NT2/D1 (cell line): ENCODE data around the gene TFCP2L1.
"Not testable (repeated sequence)": the region's sequence is repeated elsewhere in the genome, so short reads cannot be mapped to it uniquely, and the experiment has no call there.

ENCODE experiments used
- DNase-seq: peaks from one replicate; pipeline ENCODE4 v3.0.0-alpha.2; 2011; ENCODE audit warnings: low read depth, low spot score
- H3K27me3 ChIP-seq: 2 replicates; pipeline ENCODE4 v1.6.0; 2011; ENCODE audit warnings: mild to moderate bottlenecking; ENCODE audit not compliant: insufficient read length, insufficient read depth
- H3K36me3 ChIP-seq: 2 replicates; pipeline ENCODE4 v1.6.1; 2011; ENCODE audit warnings: mild to moderate bottlenecking, low read length, mixed read lengths; ENCODE audit not compliant: insufficient read depth, insufficient read length
- H3K4me1 ChIP-seq: 2 replicates; pipeline ENCODE4 v1.5.1; 2011; ENCODE audit not compliant: insufficient read depth, insufficient read length
- H3K4me3 ChIP-seq: 2 replicates; pipeline ENCODE4 v1.5.1; 2011; ENCODE audit warnings: low read depth; ENCODE audit not compliant: insufficient read length
- H3K9ac ChIP-seq: 2 replicates; pipeline ENCODE4 v1.6.0; 2011; ENCODE audit warnings: low read depth; ENCODE audit not compliant: insufficient read length
- H3K9me3 ChIP-seq: 2 replicates; pipeline ENCODE4 v1.5.1; 2011; ENCODE audit warnings: mild to moderate bottlenecking, low read length; ENCODE audit not compliant: insufficient read depth
- SUZ12 ChIP-seq: IDR thresholded peaks from 2 replicates; pipeline ENCODE4 v1.6.1; 2011; ENCODE audit not compliant: insufficient read length, insufficient read depth; ENCODE audit errors: extremely low read depth
- YY1 ChIP-seq: IDR thresholded peaks from 2 replicates; pipeline ENCODE4 v1.6.1; 2011; ENCODE audit not compliant: insufficient read length, insufficient read depth
- ZNF274 ChIP-seq: IDR thresholded peaks from 2 replicates; pipeline ENCODE4 v1.6.1; 2011; ENCODE audit warnings: mild to moderate bottlenecking, low read depth, low read length

The TFCP2L1 gene, protein sequence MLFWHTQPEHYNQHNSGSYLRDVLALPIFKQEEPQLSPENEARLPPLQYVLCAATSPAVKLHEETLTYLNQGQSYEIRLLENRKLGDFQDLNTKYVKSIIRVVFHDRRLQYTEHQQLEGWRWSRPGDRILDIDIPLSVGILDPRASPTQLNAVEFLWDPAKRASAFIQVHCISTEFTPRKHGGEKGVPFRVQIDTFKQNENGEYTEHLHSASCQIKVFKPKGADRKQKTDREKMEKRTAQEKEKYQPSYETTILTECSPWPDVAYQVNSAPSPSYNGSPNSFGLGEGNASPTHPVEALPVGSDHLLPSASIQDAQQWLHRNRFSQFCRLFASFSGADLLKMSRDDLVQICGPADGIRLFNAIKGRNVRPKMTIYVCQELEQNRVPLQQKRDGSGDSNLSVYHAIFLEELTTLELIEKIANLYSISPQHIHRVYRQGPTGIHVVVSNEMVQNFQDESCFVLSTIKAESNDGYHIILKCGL

DNA sequence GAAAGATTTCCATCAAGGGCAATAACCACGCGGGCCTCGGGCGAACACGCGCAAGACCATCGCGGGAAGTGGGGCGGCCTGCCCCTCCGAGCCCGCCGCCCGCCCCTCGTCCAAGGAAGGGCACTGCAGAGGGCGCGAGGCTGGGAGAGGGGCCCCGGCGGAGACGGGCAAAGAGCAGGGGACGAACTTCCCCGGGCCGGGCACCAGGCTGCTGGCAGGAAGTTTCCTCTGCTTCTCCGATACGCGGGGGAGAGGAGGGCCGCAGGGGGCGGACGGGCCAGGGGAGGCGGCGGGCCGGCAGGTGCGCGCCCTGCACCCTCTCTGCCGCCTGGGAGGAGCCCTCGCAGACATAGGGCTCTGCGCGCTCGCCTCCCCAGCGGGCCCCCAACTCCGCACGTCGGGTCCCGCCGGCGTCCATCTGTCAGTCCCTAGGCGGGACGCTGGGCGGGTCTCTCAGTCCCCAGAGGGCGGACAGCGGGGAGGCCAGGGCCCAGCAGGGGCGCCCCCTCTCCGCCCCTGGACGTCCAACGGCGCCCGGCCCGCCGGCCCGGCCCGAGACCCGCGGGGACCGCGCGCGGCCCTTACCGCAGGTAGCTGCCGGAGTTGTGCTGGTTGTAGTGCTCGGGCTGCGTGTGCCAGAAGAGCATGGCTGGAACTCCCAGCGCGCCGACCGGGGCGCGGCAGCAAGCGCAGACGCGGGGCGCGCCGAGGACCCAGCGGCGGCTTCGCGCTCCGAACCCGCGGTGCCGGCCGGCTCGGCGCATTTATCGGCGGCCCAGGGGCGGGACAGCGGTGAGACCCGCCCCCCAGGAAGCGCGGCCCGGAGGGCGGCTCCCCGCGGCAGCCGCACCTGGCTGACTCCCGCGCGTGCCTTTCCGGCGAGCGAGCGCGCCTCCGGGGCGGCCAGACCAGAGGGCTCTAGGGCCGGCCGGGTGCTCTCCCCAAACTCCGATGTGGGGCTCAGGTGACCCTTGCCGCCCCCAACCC, at the start of gene TFCP2L1:
TFCP2L1 (minus strand) TSS at position 740 of the 987 bp plus-strand sequence; CDS start at position 647, 93 bp downstream.
- Histone ChIP-seq H3K27me3 (peaks cover 27% of the 10 kb centered on the region), H3K9ac (peak within 1 kb of the TSS; percentile 90), H3K9me3 (no peaks in the 10 kb centered on the region), H3K4me3 (peak within 1 kb of the TSS; percentile 58), H3K4me1 (peaks cover 8% of the 10 kb centered on the region), H3K36me3 (no peaks in the 10 kb centered on the region)
- no peak for TF ChIP-seq YY1
- TF ChIP-seq SUZ12 = no peak
- no peak for DNase-seq

DNA sequence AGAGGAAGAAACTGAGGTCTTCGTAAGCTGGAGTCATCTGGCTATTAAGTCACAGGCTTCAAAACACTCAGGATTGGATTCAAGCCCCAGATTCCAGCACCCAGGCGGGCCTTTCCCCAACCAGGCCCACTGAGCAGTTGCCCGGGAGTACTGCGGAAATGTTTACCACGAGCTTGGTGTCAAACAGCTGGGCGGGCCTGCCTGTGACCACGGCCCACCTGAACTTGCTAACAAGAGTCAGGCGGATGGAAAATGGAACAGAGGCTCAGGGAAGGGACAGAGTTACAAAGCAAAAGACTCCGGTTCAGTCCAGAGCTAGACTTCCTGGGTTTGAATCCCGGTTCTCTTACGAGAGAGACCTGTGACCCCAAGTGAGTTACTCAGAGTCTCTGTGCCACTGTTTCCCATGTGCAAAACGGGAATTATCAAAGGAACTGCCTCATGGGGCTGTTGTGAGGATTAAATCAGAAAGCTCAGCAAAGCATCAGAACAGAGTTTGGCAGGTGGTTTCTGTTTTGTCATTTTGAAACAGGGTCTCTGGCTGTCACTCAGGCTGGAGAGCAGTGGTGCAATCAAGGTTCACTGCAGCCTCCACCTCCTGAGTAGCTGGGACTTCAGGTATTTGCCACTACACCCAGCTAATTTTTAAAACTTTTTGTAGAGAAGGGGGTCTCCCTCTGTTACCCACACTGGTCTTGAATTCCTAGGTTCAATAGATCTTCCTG, 49.0 kb upstream of the TFCP2L1 start:
- Histone ChIP-seq H3K9me3 (no peaks in the 10 kb centered on the region), H3K36me3 (peaks cover 14% of the 10 kb centered on the region), H3K4me1 (peaks cover 11% of the 10 kb centered on the region), H3K4me3 (no peak overlapping the region), H3K9ac (no peak overlapping the region), H3K27me3 (no peaks in the 10 kb centered on the region)
- no peak for TF ChIP-seq YY1
- TF ChIP-seq SUZ12 = no peak
- no peak for TF ChIP-seq ZNF274
- no peak for DNase-seq

DNA sequence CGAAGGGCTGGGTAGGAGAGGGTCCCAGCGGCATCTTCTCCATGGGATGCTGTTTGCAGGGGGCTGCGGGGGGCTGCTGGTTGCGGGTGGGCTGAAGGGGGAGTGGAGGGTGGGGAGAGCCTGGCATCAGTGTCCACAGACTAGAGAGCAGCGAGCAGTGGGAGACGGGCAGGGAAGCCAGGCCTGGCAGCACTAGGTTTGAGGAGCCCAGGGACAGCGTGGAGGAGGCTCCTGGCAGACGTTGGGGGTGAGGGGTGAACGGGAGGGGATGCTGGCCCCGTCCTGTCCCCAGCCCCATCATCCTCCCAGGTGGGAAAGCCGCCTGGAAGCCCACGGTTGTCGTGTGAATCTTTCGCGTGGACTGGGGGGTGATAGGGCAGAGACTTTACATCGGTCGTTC, 48.2 kb upstream of the TFCP2L1 start:
- TF ChIP-seq ZNF274 = no peak
- TF ChIP-seq YY1 = no peak
- no peak for TF ChIP-seq SUZ12
- no peak overlapping the region for H3K4me3 ChIP-seq
- no peaks in the 10 kb centered on the region for H3K27me3 ChIP-seq

DNA sequence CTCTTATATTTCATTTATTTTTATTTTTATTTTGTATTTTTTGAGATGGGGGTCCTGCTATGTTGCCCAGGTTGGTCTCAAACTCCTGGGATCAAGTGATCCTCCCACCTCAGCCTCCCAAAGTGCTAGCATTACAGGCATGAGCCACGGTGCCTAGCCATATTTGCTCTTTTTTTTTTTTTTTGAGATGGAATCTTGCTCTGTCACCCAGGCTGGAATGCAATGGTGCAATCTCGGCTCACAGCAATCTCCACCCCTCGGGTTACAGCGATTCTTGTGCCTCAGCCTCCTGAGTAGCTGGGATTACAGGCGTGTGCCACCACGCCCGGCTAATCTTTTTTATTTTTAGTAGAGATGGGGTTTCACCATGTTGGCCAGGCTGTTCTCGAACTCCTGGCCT, 46.3 kb upstream of the TFCP2L1 start:
- not testable (repeated sequence) for H3K36me3 ChIP-seq, H3K27me3 ChIP-seq, H3K9ac ChIP-seq, H3K4me1 ChIP-seq, DNase-seq, H3K4me3 ChIP-seq, H3K9me3 ChIP-seq

More for the DNA sequence above, 48.2 kb upstream of the TFCP2L1 start:
- H3K36me3 ChIP-seq = peaks cover 7% of the 10 kb centered on the region
- peaks cover 9% of the 10 kb centered on the region for H3K4me1 ChIP-seq
- no peak overlapping the region for H3K9ac ChIP-seq
- no peak for DNase-seq
- H3K9me3 ChIP-seq = no peaks in the 10 kb centered on the region

DNA sequence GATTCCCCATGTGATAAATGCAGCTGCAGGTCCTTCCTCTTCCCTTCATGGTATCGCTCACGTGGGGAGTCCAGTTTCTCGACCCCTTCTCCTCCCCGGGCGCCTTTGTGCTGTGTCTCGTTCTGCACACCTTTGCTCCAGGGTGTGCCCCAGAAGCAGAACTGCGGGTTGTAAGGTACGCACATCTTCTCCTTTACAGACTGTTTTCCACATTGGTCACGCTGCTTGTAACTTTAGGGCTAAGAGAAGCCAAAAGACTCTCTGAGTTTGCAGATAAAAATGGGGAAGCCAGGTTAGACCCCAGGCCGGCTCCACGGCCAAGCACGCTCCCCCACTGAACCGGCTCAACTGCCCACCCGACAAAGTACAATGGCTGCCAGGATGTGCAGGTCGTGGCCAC, 45.9 kb upstream of the TFCP2L1 start:
- H3K9ac ChIP-seq = no peak overlapping the region
- H3K9me3 ChIP-seq = no peaks in the 10 kb centered on the region
- no peaks in the 10 kb centered on the region for H3K36me3 ChIP-seq
- H3K4me3 ChIP-seq = no peak overlapping the region
- DNase-seq = no peak
- H3K4me1 ChIP-seq = peaks cover 6% of the 10 kb centered on the region
- H3K27me3 ChIP-seq = no peaks in the 10 kb centered on the region
- TF ChIP-seq SUZ12 (no peak), ZNF274 (no peak), YY1 (no peak)

DNA sequence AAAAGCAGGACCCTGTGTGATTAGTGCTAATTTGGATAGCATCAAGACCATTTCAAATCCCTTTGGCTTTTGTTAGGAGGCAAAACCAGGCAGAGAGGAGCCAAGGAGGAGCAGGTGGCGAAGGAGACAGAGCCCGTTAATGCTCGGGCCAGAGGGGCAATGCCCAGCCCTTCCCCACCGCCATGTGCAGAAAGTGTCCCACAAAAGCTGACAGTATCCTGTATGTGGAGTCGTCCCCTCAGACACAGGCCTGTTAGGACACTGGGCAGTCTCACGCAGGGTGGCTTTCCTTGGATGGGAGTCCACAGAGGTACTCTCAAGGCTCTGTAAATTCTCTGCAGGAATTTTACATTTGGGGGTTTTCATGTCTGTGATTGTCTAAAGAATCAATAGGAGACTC, 44.8 kb upstream of the TFCP2L1 start:
- TF ChIP-seq YY1 = no peak
- no peak for TF ChIP-seq ZNF274
- no peak for TF ChIP-seq SUZ12
- peaks cover 2% of the 10 kb centered on the region for H3K4me1 ChIP-seq
- no peak overlapping the region for H3K4me3 ChIP-seq

More for the DNA sequence above, 44.8 kb upstream of the TFCP2L1 start:
- H3K36me3 ChIP-seq = no peaks in the 10 kb centered on the region
- no peak for DNase-seq
- no peak overlapping the region for H3K9ac ChIP-seq
- H3K9me3 ChIP-seq = no peaks in the 10 kb centered on the region
- H3K27me3 ChIP-seq = no peaks in the 10 kb centered on the region
